NCI-H446 (cell line): ENCODE measurements around the gene HOXD11.
A peak's percentile ranks its signal among the peaks of the same experiment; 100 is the strongest.

ENCODE experiments used
- DNase-seq, 2 experiments: peaks; one replicate each; lab custom pipeline; 2025; lab: John Stamatoyannopoulos, UW

The HOXD11 gene

GRCh38 chr2:176132205-176133171, 25.4 kb downstream of the HOXD11 start:
- no peak for DNase-seq

DNA sequence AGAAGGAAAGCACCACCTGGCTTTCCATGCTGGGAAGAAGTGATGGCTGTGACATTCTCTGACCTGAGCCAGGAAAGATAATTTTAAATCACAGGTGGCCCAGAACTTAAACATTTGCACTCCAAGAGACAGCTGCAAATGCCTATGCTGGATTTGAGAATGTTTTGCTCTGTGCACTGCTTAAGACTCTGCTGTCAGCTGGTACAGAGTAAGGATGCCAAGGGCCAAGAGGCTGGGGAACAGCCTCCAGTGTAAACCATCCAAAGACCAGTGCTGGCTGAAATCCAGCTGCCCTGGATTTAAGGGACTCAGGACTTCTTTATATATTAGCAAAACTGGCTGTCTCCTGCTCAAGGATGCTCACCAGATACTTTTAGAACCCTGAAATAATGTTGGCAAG, 26.3 kb downstream of the HOXD11 start:
- no peak for DNase-seq

- DNase-seq, result no peak
Measured at GRCh38 chr2:176134035-176134434, 27.0 kb downstream of the HOXD11 start.

DNA sequence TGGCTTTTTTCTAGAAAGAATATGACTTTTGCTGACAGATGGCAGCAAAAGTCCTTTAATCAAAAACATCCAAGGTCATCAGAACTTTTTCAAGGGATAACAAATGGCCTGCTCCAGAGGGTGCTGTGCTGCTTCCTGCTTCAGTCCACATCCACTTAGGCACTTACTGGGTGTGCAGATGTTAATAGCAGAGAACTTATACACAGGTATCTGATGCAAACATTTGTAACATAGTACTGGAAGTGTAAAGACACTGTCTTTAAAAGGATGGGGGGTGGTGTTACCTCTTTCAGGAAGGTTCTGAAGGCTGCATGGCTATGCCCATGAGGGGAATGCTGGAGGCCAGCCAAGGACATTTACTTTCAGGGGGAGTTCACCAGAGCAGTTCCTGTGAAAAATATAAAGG, 28.0 kb downstream of the HOXD11 start:
- DNase-seq, result peak in 1 of 2 experiments; percentile 4

- peak in 1 of 2 experiments; percentile 14 for DNase-seq
Measured at GRCh38 chr2:176136374-176137251, 29.5 kb downstream of the HOXD11 start.

GRCh38 chr2:176137252-176137580, 30.1 kb downstream of the HOXD11 start:
- no peak for DNase-seq

- DNase-seq, result no peak
Measured at GRCh38 chr2:176137906-176138305, 30.8 kb downstream of the HOXD11 start.

- DNase-seq, result no peak
Measured at GRCh38 chr2:176138526-176138922, 31.4 kb downstream of the HOXD11 start.

DNA sequence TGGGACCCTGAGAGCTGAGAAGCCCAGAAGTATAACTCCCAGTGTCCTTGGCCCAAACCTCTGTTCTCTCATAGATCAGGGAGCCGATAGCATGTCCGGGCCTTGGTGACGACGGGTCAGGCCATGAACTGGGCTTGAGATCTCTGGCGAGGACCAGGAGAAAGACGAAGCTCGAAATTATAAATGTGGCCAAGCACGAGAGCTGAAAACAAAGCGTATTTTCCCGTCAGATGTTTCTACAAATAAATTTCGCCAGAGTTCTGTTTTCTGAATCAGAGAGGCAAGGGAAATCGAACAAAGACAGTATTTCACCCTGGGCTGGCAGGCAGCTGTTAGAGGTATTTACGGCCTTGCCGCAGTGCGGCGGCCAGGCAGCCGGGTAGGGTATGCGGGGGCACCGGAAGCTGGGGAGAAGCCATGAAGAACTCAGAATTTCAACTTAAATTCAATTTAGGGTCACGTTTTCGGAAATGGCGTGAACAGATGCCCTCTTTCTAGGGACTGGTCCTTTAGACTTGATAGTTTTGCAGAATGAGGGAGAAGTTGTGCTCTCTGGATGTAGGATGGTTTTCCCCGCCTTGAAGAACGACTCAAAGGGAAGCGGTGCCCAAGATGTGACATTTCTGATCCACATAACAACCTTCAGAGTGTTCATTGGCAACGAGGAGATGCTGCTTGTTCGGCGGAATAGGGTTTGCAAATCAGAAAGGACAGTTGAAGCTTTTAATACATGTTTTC, 32.0 kb downstream of the HOXD11 start:
- DNase-seq, result no peak

- peak in 1 of 2 experiments; percentile 32 for DNase-seq
Measured at GRCh38 chr2:176139661-176140512, 32.8 kb downstream of the HOXD11 start.

GRCh38 chr2:176140513-176141317, 33.6 kb downstream of the HOXD11 start:
- DNase-seq, result peak; percentile 72 to 92

GRCh38 chr2:176142281-176142680, 35.2 kb downstream of the HOXD11 start:
- DNase-seq, result no peak

DNA sequence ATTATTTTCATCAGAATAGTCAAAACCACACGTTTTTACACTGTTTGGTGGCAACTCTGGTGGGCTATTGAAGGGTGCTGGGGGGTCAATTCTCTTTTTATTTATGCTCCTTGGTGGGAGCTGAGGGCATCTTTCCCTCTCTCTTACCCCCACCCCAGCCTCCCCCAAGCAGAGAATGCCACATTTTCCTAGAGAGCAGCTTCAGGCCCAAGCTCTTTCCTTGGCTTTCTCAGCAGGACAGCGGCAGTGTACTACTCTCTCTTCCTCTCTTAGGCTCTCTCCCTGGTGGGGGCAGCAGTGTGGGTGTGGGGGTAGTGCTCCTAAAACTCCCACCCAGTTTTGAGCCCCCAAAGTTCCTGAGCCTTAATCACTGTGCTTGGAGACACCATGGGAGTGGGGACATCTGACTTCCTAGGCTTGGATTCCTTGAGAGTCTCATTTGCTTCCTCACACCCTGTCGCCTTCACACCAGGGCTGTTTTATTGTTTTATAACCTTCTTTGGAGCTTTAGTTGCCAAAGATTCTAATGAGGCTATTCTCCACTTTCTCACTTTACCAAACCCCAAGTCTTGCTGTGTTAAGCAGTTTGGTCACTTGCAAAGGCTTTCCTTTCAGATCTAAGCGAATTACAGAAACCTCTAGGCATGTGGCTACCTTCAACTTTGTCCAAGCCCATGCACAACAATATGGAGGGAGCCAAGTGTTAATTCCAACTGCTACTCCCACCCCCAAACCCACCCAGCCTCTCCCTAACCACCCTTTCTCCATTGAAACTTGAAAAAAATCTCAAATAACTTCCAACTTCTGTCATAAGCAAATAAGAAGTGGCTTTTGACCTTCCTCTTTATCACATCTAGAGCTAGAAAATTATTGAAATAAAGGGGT, 38.2 kb downstream of the HOXD11 start:
- no peak for DNase-seq

GRCh38 chr2:176146101-176146500, 39.0 kb downstream of the HOXD11 start:
- no peak for DNase-seq

DNA sequence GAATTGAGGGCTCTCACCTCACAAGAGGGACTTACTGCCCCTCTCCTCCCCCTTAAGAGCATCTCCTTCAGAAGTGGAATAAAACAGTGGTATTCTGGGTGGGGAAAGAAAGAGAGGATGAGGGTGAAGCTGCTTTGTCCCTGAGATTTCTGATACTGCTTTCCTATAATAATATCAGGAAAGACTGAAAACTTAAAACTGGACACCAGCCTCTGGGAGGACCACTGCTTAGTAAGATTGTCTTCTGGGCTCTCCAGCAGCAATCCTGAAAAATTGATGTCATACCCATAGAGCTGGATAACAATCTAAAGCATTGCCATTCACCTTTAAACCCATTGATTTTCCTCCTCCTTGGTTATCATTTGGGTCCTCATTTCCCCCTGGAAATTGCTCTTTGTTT, 39.6 kb downstream of the HOXD11 start:
- DNase-seq, result no peak

DNA sequence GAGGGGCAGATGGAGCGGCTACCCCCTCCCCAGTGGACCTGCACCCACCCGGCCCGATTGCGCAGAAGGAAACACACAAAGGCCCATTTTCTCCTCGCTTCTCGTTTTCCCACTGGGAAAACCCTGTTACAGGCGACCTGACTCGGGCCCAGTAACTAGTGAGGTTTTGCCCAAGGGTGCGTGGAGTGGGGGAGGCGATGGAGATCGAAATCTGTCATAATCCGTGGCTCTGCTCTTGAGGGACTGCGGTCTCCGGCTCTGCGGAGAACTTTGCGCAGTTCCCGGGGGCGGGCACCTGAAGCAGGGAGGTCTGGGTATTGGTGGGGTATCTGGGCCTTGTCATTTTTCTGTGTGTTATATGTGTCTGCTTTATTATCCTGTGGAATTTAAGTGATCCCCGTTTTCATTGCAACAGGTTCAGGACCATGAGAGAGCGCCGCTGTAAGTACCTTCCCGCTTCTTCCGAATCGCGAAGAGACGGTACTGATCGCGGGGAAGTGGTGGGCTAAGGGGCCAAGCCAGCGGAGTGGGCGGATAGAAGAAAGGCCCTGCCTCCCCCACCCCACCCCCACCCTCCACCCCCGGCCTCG, 40.2 kb downstream of the HOXD11 start:
- DNase-seq, result no peak

DNA sequence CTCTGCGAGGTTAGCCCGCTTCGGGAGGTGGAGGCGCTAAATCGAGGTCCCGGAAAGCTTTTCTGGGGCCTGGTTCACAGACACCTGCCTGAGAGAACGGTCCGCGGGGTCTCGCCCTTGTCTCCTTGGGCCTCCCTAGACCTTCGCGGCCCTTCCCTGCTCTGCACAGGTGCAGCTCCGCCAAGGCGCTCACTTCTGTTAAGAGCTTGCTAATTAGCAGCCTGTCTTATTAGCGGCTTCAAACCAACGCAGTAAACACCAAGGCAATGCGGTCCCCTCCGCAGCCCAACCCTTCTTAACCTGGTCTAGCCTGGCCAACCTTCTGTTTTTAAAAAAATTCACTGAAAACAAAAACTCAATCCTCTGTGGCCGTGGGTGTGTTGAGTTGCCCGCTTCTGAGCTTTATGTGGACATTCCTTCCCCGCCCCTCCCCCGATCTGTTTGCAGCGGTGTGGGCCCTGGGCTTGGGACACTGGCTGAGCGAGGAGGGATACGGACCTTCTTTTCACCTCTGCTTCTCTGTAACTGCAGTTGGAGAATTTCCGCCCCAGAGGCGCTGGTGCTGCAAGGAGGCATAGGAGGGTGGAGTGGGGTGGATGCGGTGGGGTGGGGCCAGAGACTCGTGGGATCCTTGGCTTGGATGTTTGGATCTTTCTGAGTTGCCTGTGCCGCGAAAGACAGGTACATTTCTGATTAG, 40.9 kb downstream of the HOXD11 start:
- no peak for DNase-seq

GRCh38 chr2:176148751-176149421, 41.8 kb downstream of the HOXD11 start:
- DNase-seq, result no peak
